Measurements from ENCODE around the gene ECD.

ECD gene

DNA sequence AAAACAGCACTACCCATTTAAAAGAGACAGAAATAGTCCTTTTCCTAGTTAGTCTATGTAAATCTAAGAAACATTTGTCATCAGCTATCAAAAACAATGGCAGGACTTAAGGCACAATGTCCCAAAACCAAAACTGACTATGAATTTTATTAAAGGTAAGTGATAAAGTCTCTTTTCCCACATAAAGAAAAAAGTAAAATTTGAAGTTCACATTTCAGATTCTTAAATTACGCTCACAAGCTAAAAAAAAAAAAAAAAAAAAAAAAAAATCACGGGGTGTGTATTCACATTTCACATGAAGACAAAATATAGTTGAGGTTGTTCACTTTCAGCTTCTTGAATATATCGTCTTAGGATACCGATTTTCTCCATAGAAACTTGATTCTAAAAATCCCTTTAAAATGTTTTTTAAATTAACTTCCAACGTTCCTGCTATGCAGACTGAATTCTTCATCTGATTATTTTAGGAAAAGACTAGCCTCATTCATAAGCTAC lies 72.8 kb downstream of the ECD start:
- H3F3A ChIP-seq (ENCODE audit: insufficient read depth, low read length), result peaks cover 17% of the 10 kb centered on the region
- peak overlapping the region; percentile 97 for H3K4me3 ChIP-seq (ENCODE audit: low read length)
- H3K27ac ChIP-seq (ENCODE audit: low read length), result peak overlapping the region; percentile 82; the same call in 1 of the 2 replicates
- H2AFZ ChIP-seq (ENCODE audit: low read length), result peak overlapping the region; percentile 95; the same call in 1 of the 2 replicates
- no peak for DNase-seq
- peaks cover 14% of the 10 kb centered on the region for H3K4me1 ChIP-seq (ENCODE audit: low read length)
- H3K36me3 ChIP-seq (replicated peaks; ENCODE audit: insufficient read depth, low read length), result no peaks in the 10 kb centered on the region
- no peaks in the 10 kb centered on the region for H3K27me3 ChIP-seq (replicated peaks; ENCODE audit: insufficient read depth, low read length)
- peak overlapping the region; percentile 85 for H3K4me2 ChIP-seq (ENCODE audit: low read depth, low read length)
- no peak for TF ChIP-seq EZH2 (optimal IDR thresholded peaks at IDR 0.05; ENCODE audit: low read depth, low read length)
- no peak for TF ChIP-seq EZH2phosphoT487 (IDR thresholded peaks at IDR 0.05; ENCODE audit: low read length)
- no peak for TF ChIP-seq CTCF (IDR thresholded peaks at IDR 0.05; ENCODE audit: low read length)
- H3K9me2 ChIP-seq (replicated peaks; ENCODE audit: insufficient read depth, low read length), result no peaks in the 10 kb centered on the region
- no peaks in the 10 kb centered on the region for H3K9me3 ChIP-seq (replicated peaks; ENCODE audit: insufficient read depth, low read length)
- no peaks in the 10 kb centered on the region for H4K20me1 ChIP-seq (ENCODE audit: insufficient read depth, low read length)
- peak overlapping the region; percentile 82 for H3K9ac ChIP-seq (ENCODE audit: low read length)
- H3K79me2 ChIP-seq (ENCODE audit: low read length), result peaks cover 49% of the 10 kb centered on the region

DNA sequence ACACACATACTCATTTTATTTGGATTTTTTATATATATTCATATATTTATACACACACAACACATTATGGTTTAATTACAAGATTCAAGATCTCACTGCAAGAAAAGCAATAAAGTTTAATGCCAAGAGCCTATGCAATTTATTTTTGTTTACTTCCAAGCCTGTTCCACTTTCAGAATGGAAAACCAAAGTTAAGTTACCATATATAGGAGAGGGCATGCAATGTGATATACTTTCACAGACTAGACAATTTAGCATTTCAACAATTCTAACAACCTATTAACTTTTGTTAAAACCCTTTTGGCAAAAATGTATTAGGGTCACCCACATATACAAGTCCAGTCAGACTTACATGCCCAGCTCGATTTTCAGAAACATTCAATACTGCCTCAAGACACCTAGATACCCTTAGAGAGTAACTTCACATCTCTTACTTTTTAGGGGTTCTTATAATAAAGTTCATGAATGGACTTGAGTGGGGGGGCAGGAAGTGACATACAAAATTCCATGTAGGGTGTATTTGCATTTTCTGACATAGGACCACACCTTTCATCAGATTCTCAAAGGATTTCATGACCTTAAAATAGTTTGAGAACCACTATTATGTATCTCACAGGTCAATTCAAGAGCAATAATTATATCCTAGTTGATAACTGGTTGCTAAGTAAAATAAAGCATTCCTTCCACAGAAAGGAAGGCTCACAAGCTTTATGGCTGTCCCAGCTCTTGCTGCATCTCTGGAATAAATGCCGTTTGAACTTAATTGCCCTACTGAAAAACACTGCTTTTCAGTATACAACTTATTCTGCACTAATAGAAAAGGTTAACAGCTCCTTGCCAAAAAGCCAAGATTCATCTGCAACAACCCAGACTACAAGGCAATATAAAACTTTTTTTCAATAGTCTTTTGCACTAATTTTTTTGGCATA lies 73.6 kb downstream of the ECD start:
- H2AFZ ChIP-seq (ENCODE audit: low read length), result no peak overlapping the region
- H3K4me2 ChIP-seq (ENCODE audit: low read depth, low read length), result peak overlapping the region; percentile 85
- peaks cover 14% of the 10 kb centered on the region for H3K4me1 ChIP-seq (ENCODE audit: low read length)
- no peak overlapping the region for H3K27ac ChIP-seq (ENCODE audit: low read length)
- no peaks in the 10 kb centered on the region for H3K36me3 ChIP-seq (replicated peaks; ENCODE audit: insufficient read depth, low read length)
- H3K4me3 ChIP-seq (ENCODE audit: low read length), result peak overlapping the region; percentile 97
- peaks cover 17% of the 10 kb centered on the region for H3F3A ChIP-seq (ENCODE audit: insufficient read depth, low read length)
- TF ChIP-seq EZH2phosphoT487 (IDR thresholded peaks at IDR 0.05; ENCODE audit: low read length) (no peak), CTCF (IDR thresholded peaks at IDR 0.05; ENCODE audit: low read length) (no peak), EZH2 (optimal IDR thresholded peaks at IDR 0.05; ENCODE audit: low read depth, low read length) (no peak)
- H3K9me3 ChIP-seq (replicated peaks; ENCODE audit: insufficient read depth, low read length), result no peaks in the 10 kb centered on the region
- no peaks in the 10 kb centered on the region for H4K20me1 ChIP-seq (ENCODE audit: insufficient read depth, low read length)
- peaks cover 54% of the 10 kb centered on the region for H3K79me2 ChIP-seq (ENCODE audit: low read length)
- peak overlapping the region; percentile 82; the same call in 1 of the 2 replicates for H3K9ac ChIP-seq (ENCODE audit: low read length)
- no peaks in the 10 kb centered on the region for H3K27me3 ChIP-seq (replicated peaks; ENCODE audit: insufficient read depth, low read length)
- no peak for DNase-seq
- H3K9me2 ChIP-seq (replicated peaks; ENCODE audit: insufficient read depth, low read length), result no peaks in the 10 kb centered on the region

GRCh38 chr10:73092830-73093229 lies 75.0 kb downstream of the ECD start:
- Histone ChIP-seq H3K27ac (ENCODE audit: low read length) (no peak overlapping the region), H3K9me2 (replicated peaks; ENCODE audit: insufficient read depth, low read length) (no peaks in the 10 kb centered on the region), H3K4me2 (ENCODE audit: low read depth, low read length) (no peak overlapping the region), H3K4me3 (ENCODE audit: low read length) (no peak overlapping the region), H3K79me2 (ENCODE audit: low read length) (peaks cover 63% of the 10 kb centered on the region), H3K9ac (ENCODE audit: low read length) (no peak overlapping the region), H3K36me3 (replicated peaks; ENCODE audit: insufficient read depth, low read length) (no peaks in the 10 kb centered on the region), H4K20me1 (ENCODE audit: insufficient read depth, low read length) (no peaks in the 10 kb centered on the region), H2AFZ (ENCODE audit: low read length) (no peak overlapping the region), H3K9me3 (replicated peaks; ENCODE audit: insufficient read depth, low read length) (no peaks in the 10 kb centered on the region), H3K27me3 (replicated peaks; ENCODE audit: insufficient read depth, low read length) (no peaks in the 10 kb centered on the region), H3F3A (ENCODE audit: insufficient read depth, low read length) (peaks cover 17% of the 10 kb centered on the region), H3K4me1 (ENCODE audit: low read length) (peaks cover 22% of the 10 kb centered on the region)
- no peak for DNase-seq
- TF ChIP-seq EZH2 (optimal IDR thresholded peaks at IDR 0.05; ENCODE audit: low read depth, low read length) (no peak), CTCF (IDR thresholded peaks at IDR 0.05; ENCODE audit: low read length) (no peak), EZH2phosphoT487 (IDR thresholded peaks at IDR 0.05; ENCODE audit: low read length) (no peak)

All from MM.1S (cell line).